A549 treated with GW870086 at 1 μM for 4 hours (cell line): Measurements from ENCODE around the gene LY6G5B. TPM values are rescaled to one million over a fixed set of nuclear protein-coding genes. Genes with fewer than 3 reads are reported as not detected.

Source experiments
- total RNA-seq: library from RNA; stranded (reverse); fragments of 200-300 nt; extraction: Qiagen RNA extraction; gene quantifications from 5 replicates; pipeline ENCODE4 v1.2.3, GENCODE V29; 2022; ENCODE audit warnings: low read depth

Gene LY6G5B
- total RNA-seq, result 3.6 to 5.4 TPM (median 4.3 TPM) in 5 replicates

GRCh38 chr6:31669676-31670075 is at the start of gene LY6G5B:
LY6G5B (plus strand) TSS chr6:31669976; CDS start chr6:31670951, 975 bp downstream.

GRCh38 chr6:31620586-31621319 is 49.0 kb upstream of the LY6G5B start, which contains the start of gene PRRC2A:
PRRC2A (plus strand) TSS chr6:31620715; CDS start chr6:31622790, 2,075 bp downstream.

GRCh38 chr6:31655349-31656237 is 14.2 kb upstream of the LY6G5B start, which contains the start of gene APOM:
APOM (plus strand) TSS chr6:31655894; CDS start chr6:31655967, 73 bp downstream.

GRCh38 chr6:31660381-31661261 is 9.2 kb upstream of the LY6G5B start, which contains the start of gene C6orf47:
C6orf47 (minus strand) TSS chr6:31660778; CDS start chr6:31659947, 831 bp downstream.

GRCh38 chr6:31664790-31665500 is 4.8 kb upstream of the LY6G5B start, which contains the start of gene GPANK1:
GPANK1 (minus strand) TSS chr6:31664997; CDS start chr6:31664478, 519 bp downstream.

GRCh38 chr6:31665501-31666336 is 4.1 kb upstream of the LY6G5B start, which contains the start of gene CSNK2B:
CSNK2B (plus strand) TSS chr6:31666080; CDS start chr6:31666832, 752 bp downstream.

GRCh38 chr6:31680226-31681134 is 10.7 kb downstream of the LY6G5B start, which contains the start of gene LY6G5C:
LY6G5C (minus strand) TSS chr6:31681067; CDS start chr6:31680373, 694 bp downstream.

GRCh38 chr6:31702819-31703716 is 33.3 kb downstream of the LY6G5B start, which contains the start of gene ABHD16A:
ABHD16A (minus strand) TSS chr6:31703324; CDS start chr6:31703281, 43 bp downstream.

GRCh38 chr6:31706599-31706998 is 36.8 kb downstream of the LY6G5B start, which contains the start of gene LY6G6F:
LY6G6F (plus strand) TSS chr6:31706866; CDS start chr6:31706907, 41 bp downstream.

GRCh38 chr6:31715022-31715958 is 45.5 kb downstream of the LY6G5B start, which contains the start of gene LY6G6D:
LY6G6D (plus strand) TSS chr6:31715348; CDS start chr6:31715356, 8 bp downstream.

GRCh38 chr6:31721351-31722020 is 51.7 kb downstream of the LY6G5B start, which contains the start of gene LY6G6C:
LY6G6C (minus strand) TSS chr6:31721746; CDS start chr6:31721679, 67 bp downstream.

